RWPE2 (cell line): ENCODE data around the gene ASPG.

Experiments used
- ATAC-seq: fragments of 200-7000 bp; cut with Tn5 transposase; 3 replicates; pipeline ENCODE4 v1.9.1; 2021; ENCODE audit warnings: low read depth
- DNase-seq: peaks from one replicate; pipeline ENCODE4 v3.0.0-alpha.2; 2020; ENCODE audit warnings: low spot score
- H3K27ac ChIP-seq: fragments of 450-650 bp; 2 replicates; pipeline ENCODE4 v1.5.1; 2017; ENCODE audit warnings: mild to moderate bottlenecking; ENCODE audit not compliant: poor library complexity, severe bottlenecking
- H3K27me3 ChIP-seq: fragments of 250-450 bp; sonication (Bioruptor Pico); 2 replicates; pipeline ENCODE4 v1.5.1; 2021; ENCODE audit warnings: mild to moderate bottlenecking, moderate library complexity; ENCODE audit not compliant: insufficient read depth, poor library complexity, severe bottlenecking
- H3K36me3 ChIP-seq: fragments of 250-450 bp; sonication (Bioruptor Pico); 2 replicates; pipeline ENCODE4 v1.5.1; 2020; ENCODE audit warnings: low read depth, mild to moderate bottlenecking, moderate library complexity
- H3K4me1 ChIP-seq: fragments of 250-450 bp; sonication (Bioruptor Pico); 2 replicates; pipeline ENCODE4 v1.5.1; 2021; ENCODE audit warnings: mild to moderate bottlenecking, moderate library complexity; ENCODE audit not compliant: insufficient read depth, poor library complexity, severe bottlenecking
- H3K4me3 ChIP-seq: fragments of 250-450 bp; sonication (Bioruptor Pico); 2 replicates; pipeline ENCODE4 v1.5.1; 2021; ENCODE audit warnings: mild to moderate bottlenecking, moderate library complexity; ENCODE audit not compliant: severe bottlenecking
- H3K9me3 ChIP-seq: fragments of 250-450 bp; sonication (Bioruptor Pico); 2 replicates; pipeline ENCODE4 v1.5.1; 2021; ENCODE audit warnings: mild to moderate bottlenecking, moderate library complexity; ENCODE audit not compliant: severe bottlenecking
- CTCF ChIP-seq: fragments of 450-650 bp; IDR thresholded peaks from one replicate; pipeline ENCODE4 v1.5.1; 2017; ENCODE audit warnings: mild to moderate bottlenecking, moderate library complexity; ENCODE audit not compliant: poor library complexity, severe bottlenecking

Gene ASPG

GRCh38 chr14:104114421-104115130 lies 29.1 kb downstream of the ASPG start:
- H3K27me3 ChIP-seq, result peaks cover 7% of the 10 kb centered on the region
- H3K4me1 ChIP-seq, result peaks cover 4% of the 10 kb centered on the region
- DNase-seq (peak; percentile 70), ATAC-seq (no peak)
- H3K36me3 ChIP-seq, result no peaks in the 10 kb centered on the region
- no peak for TF ChIP-seq CTCF
- no peaks in the 10 kb centered on the region for H3K9me3 ChIP-seq
- no peak overlapping the region for H3K27ac ChIP-seq
- H3K4me3 ChIP-seq, result no peak overlapping the region

- Histone ChIP-seq H3K27me3 (peaks cover 7% of the 10 kb centered on the region), H3K27ac (no peak overlapping the region), H3K9me3 (no peaks in the 10 kb centered on the region), H3K4me1 (peaks cover 4% of the 10 kb centered on the region), H3K4me3 (no peak overlapping the region), H3K36me3 (no peaks in the 10 kb centered on the region)
- no peak for TF ChIP-seq CTCF
- DNase-seq (peak; percentile 42), ATAC-seq (no peak)
Observed at GRCh38 chr14:104115131-104115600, 29.7 kb downstream of the ASPG start.

GRCh38 chr14:104115691-104116287 lies 30.3 kb downstream of the ASPG start:
- no peak overlapping the region for H3K27ac ChIP-seq
- H3K4me3 ChIP-seq, result peak overlapping the region; percentile 69
- no peak for TF ChIP-seq CTCF
- ATAC-seq, result no peak
- H3K9me3 ChIP-seq, result no peaks in the 10 kb centered on the region
- peak; percentile 64 for DNase-seq
- H3K4me1 ChIP-seq, result peaks cover 4% of the 10 kb centered on the region
- peaks cover 7% of the 10 kb centered on the region for H3K27me3 ChIP-seq
- H3K36me3 ChIP-seq, result no peaks in the 10 kb centered on the region

- Histone ChIP-seq H3K27ac (peak overlapping the region; percentile 6), H3K4me1 (peaks cover 4% of the 10 kb centered on the region), H3K27me3 (peaks cover 7% of the 10 kb centered on the region), H3K36me3 (no peaks in the 10 kb centered on the region), H3K9me3 (no peaks in the 10 kb centered on the region), H3K4me3 (peak overlapping the region; percentile 69)
- DNase-seq (peak; percentile 75), ATAC-seq (peak; percentile 16; the same call in 2 of the 3 replicates)
- no peak for TF ChIP-seq CTCF
Observed at GRCh38 chr14:104116288-104116755, 30.8 kb downstream of the ASPG start.
